ENCODE data around the gene OXA1L.

Gene OXA1L

GRCh38 chr14:22739423-22739822 lies 27.1 kb upstream of the OXA1L start:
- Histone ChIP-seq H3K9me2 (replicated peaks; ENCODE audit: insufficient read depth, low read length) (no peaks in the 10 kb centered on the region), H3K27ac (ENCODE audit: low read length) (no peak overlapping the region), H3K27me3 (replicated peaks; ENCODE audit: insufficient read depth, low read length) (no peaks in the 10 kb centered on the region), H3K4me2 (ENCODE audit: low read depth, low read length) (no peak overlapping the region), H2AFZ (ENCODE audit: low read length) (no peak overlapping the region), H4K20me1 (ENCODE audit: insufficient read depth, low read length) (no peaks in the 10 kb centered on the region), H3K36me3 (replicated peaks; ENCODE audit: insufficient read depth, low read length) (no peaks in the 10 kb centered on the region), H3K4me1 (ENCODE audit: low read length) (peaks cover 6% of the 10 kb centered on the region), H3K4me3 (ENCODE audit: low read length) (no peak overlapping the region), H3K9ac (ENCODE audit: low read length) (no peak overlapping the region), H3K9me3 (replicated peaks; ENCODE audit: insufficient read depth, low read length) (no peaks in the 10 kb centered on the region), H3F3A (ENCODE audit: insufficient read depth, low read length) (no peaks in the 10 kb centered on the region), H3K79me2 (ENCODE audit: low read length) (no peaks in the 10 kb centered on the region)
- DNase-seq: no peak
- TF ChIP-seq EZH2phosphoT487 (IDR thresholded peaks at IDR 0.05; ENCODE audit: low read length): no peak
- TF ChIP-seq CTCF (IDR thresholded peaks at IDR 0.05; ENCODE audit: low read length): no peak
- no peak for TF ChIP-seq EZH2 (optimal IDR thresholded peaks at IDR 0.05; ENCODE audit: low read depth, low read length)

- H3K4me3 ChIP-seq (ENCODE audit: low read length): no peak overlapping the region
- no peak overlapping the region for H2AFZ ChIP-seq (ENCODE audit: low read length)
- peaks cover 6% of the 10 kb centered on the region for H3K4me1 ChIP-seq (ENCODE audit: low read length)
- H3K27me3 ChIP-seq (replicated peaks; ENCODE audit: insufficient read depth, low read length): no peaks in the 10 kb centered on the region
- H3K36me3 ChIP-seq (replicated peaks; ENCODE audit: insufficient read depth, low read length): no peaks in the 10 kb centered on the region
- no peak overlapping the region for H3K9ac ChIP-seq (ENCODE audit: low read length)
- TF ChIP-seq CTCF (IDR thresholded peaks at IDR 0.05; ENCODE audit: low read length) (no peak), EZH2phosphoT487 (IDR thresholded peaks at IDR 0.05; ENCODE audit: low read length) (no peak), EZH2 (optimal IDR thresholded peaks at IDR 0.05; ENCODE audit: low read depth, low read length) (no peak)
- no peak overlapping the region for H3K4me2 ChIP-seq (ENCODE audit: low read depth, low read length)
- H3K9me3 ChIP-seq (replicated peaks; ENCODE audit: insufficient read depth, low read length): no peaks in the 10 kb centered on the region
- H3K27ac ChIP-seq (ENCODE audit: low read length): no peak overlapping the region
- no peak for DNase-seq
- no peaks in the 10 kb centered on the region for H4K20me1 ChIP-seq (ENCODE audit: insufficient read depth, low read length)
- no peaks in the 10 kb centered on the region for H3K79me2 ChIP-seq (ENCODE audit: low read length)
- no peaks in the 10 kb centered on the region for H3F3A ChIP-seq (ENCODE audit: insufficient read depth, low read length)
- no peaks in the 10 kb centered on the region for H3K9me2 ChIP-seq (replicated peaks; ENCODE audit: insufficient read depth, low read length)
Observed at GRCh38 chr14:22740020-22740419, 26.5 kb upstream of the OXA1L start.

- H3K4me3 ChIP-seq (ENCODE audit: low read length): no peak overlapping the region
- H4K20me1 ChIP-seq (ENCODE audit: insufficient read depth, low read length): no peaks in the 10 kb centered on the region
- 0 out of 2 replicates have a peak, but pooled peaks cover 5% of the 10 kb centered on the region for H3F3A ChIP-seq (ENCODE audit: insufficient read depth, low read length)
- H3K79me2 ChIP-seq (ENCODE audit: low read length): no peaks in the 10 kb centered on the region
- H3K9me2 ChIP-seq (replicated peaks; ENCODE audit: insufficient read depth, low read length): no peaks in the 10 kb centered on the region
- DNase-seq: no peak
- no peaks in the 10 kb centered on the region for H3K27me3 ChIP-seq (replicated peaks; ENCODE audit: insufficient read depth, low read length)
- H3K4me1 ChIP-seq (ENCODE audit: low read length): peaks cover 15% of the 10 kb centered on the region; the same call in 1 of the 2 replicates
- no peak overlapping the region for H3K9ac ChIP-seq (ENCODE audit: low read length)
- no peaks in the 10 kb centered on the region for H3K9me3 ChIP-seq (replicated peaks; ENCODE audit: insufficient read depth, low read length)
- H3K4me2 ChIP-seq (ENCODE audit: low read depth, low read length): no peak overlapping the region
- TF ChIP-seq CTCF (IDR thresholded peaks at IDR 0.05; ENCODE audit: low read length) (no peak), EZH2phosphoT487 (IDR thresholded peaks at IDR 0.05; ENCODE audit: low read length) (no peak), EZH2 (optimal IDR thresholded peaks at IDR 0.05; ENCODE audit: low read depth, low read length) (no peak)
- no peak overlapping the region for H2AFZ ChIP-seq (ENCODE audit: low read length)
- H3K36me3 ChIP-seq (replicated peaks; ENCODE audit: insufficient read depth, low read length): no peaks in the 10 kb centered on the region
- no peak overlapping the region for H3K27ac ChIP-seq (ENCODE audit: low read length)
Observed at GRCh38 chr14:22747769-22748168, 18.7 kb upstream of the OXA1L start.

All from MM.1S (cell line).